WI38 (cell line): ENCODE results near the gene CCNE1.

ENCODE experiments used
- H3K4me3 ChIP-seq: 2 replicates; pipeline ENCODE4 v1.5.1; 2011; ENCODE audit warnings: low read depth, mild to moderate bottlenecking, control low read depth, low read length
- CTCF ChIP-seq: IDR thresholded peaks from 2 replicates; pipeline ENCODE4 v1.5.1; 2012; ENCODE audit warnings: low read depth, mild to moderate bottlenecking, control low read depth, low read length

CCNE1 gene

GRCh38 chr19:29834991-29835846 lies 23.4 kb downstream of the CCNE1 start:
- no peak overlapping the region for H3K4me3 ChIP-seq
- no peak for TF ChIP-seq CTCF

GRCh38 chr19:29836409-29836825 lies 24.6 kb downstream of the CCNE1 start:
- no peak for TF ChIP-seq CTCF
- no peak overlapping the region for H3K4me3 ChIP-seq

- TF ChIP-seq CTCF = no peak
- no peak overlapping the region for H3K4me3 ChIP-seq
Observed at GRCh38 chr19:29837448-29837981, 25.7 kb downstream of the CCNE1 start.

- no peak for TF ChIP-seq CTCF
- no peak overlapping the region for H3K4me3 ChIP-seq
Observed at GRCh38 chr19:29837996-29838395, 26.2 kb downstream of the CCNE1 start.

GRCh38 chr19:29840066-29840950 lies 28.5 kb downstream of the CCNE1 start:
- TF ChIP-seq CTCF = no peak
- H3K4me3 ChIP-seq = no peak overlapping the region

- no peak for TF ChIP-seq CTCF
- H3K4me3 ChIP-seq = no peak overlapping the region
Observed at GRCh38 chr19:29841209-29841558, 29.4 kb downstream of the CCNE1 start.
